ENCODE measurements around the gene TCF4.

The TCF4 gene

GRCh38 chr18:55265130-55265675 lies 322.8 kb downstream of the TCF4 start:
- no peak for TF ChIP-seq CTCF (IDR thresholded peaks at IDR 0.05; ENCODE audit: insufficient read depth, low read length)
- TF ChIP-seq GABPA (IDR thresholded peaks at IDR 0.05; ENCODE audit: low read depth) = no peak
- no peak for TF ChIP-seq SPI1 (IDR thresholded peaks at IDR 0.05; ENCODE audit: borderline replicate concordance, low read depth)
- TF ChIP-seq POLR2AphosphoS5 (IDR thresholded peaks at IDR 0.05; ENCODE audit: low read depth) = no peak
- TF ChIP-seq REST (IDR thresholded peaks at IDR 0.05; ENCODE audit: insufficient replicate concordance, low read depth) = no peak
- DNase-seq (ENCODE audit: low read depth in 1 of 2, low spot score in 1 of 2) = no peak
- no peak overlapping the region for H3K27ac ChIP-seq (replicated peaks)
- H3K4me3 ChIP-seq (replicated peaks; ENCODE audit: insufficient read depth, low read length) = no peak overlapping the region
- H3K27me3 ChIP-seq (ENCODE audit: insufficient read depth, poor library complexity, severe bottlenecking) = no peaks in the 10 kb centered on the region

GRCh38 chr18:55264108-55264507 lies 323.9 kb downstream of the TCF4 start:
- no peak overlapping the region for H3K27ac ChIP-seq (replicated peaks)
- no peaks in the 10 kb centered on the region for H3K27me3 ChIP-seq (ENCODE audit: insufficient read depth, poor library complexity, severe bottlenecking)
- no peak overlapping the region for H3K4me3 ChIP-seq (replicated peaks; ENCODE audit: insufficient read depth, low read length)
- no peak for DNase-seq (ENCODE audit: low read depth in 1 of 2, low spot score in 1 of 2)
- no peak for TF ChIP-seq POLR2AphosphoS5 (IDR thresholded peaks at IDR 0.05; ENCODE audit: low read depth)
- no peak for TF ChIP-seq REST (IDR thresholded peaks at IDR 0.05; ENCODE audit: insufficient replicate concordance, low read depth)
- TF ChIP-seq GABPA (IDR thresholded peaks at IDR 0.05; ENCODE audit: low read depth) = no peak
- TF ChIP-seq CTCF (IDR thresholded peaks at IDR 0.05; ENCODE audit: insufficient read depth, low read length) = no peak
- no peak for TF ChIP-seq SPI1 (IDR thresholded peaks at IDR 0.05; ENCODE audit: borderline replicate concordance, low read depth)

- no peak for TF ChIP-seq POLR2AphosphoS5 (IDR thresholded peaks at IDR 0.05; ENCODE audit: low read depth)
- TF ChIP-seq REST (IDR thresholded peaks at IDR 0.05; ENCODE audit: insufficient replicate concordance, low read depth) = no peak
- no peak for TF ChIP-seq GABPA (IDR thresholded peaks at IDR 0.05; ENCODE audit: low read depth)
- no peak for TF ChIP-seq SPI1 (IDR thresholded peaks at IDR 0.05; ENCODE audit: borderline replicate concordance, low read depth)
- no peak for TF ChIP-seq CTCF (IDR thresholded peaks at IDR 0.05; ENCODE audit: insufficient read depth, low read length)
- Histone ChIP-seq H3K27ac (replicated peaks) (no peak overlapping the region), H3K4me3 (replicated peaks; ENCODE audit: insufficient read depth, low read length) (no peak overlapping the region), H3K27me3 (ENCODE audit: insufficient read depth, poor library complexity, severe bottlenecking) (no peaks in the 10 kb centered on the region)
- DNase-seq (ENCODE audit: low read depth in 1 of 2, low spot score in 1 of 2) = no peak
Measured at GRCh38 chr18:55262021-55262560, 325.9 kb downstream of the TCF4 start.

Measured in HL-60 (cell line).